Stimulated activated CD4-positive, alpha-beta T cell treated with anti-CD3 and anti-CD28 coated beads, Interleukin-2, amount 100 ng/mL, for 24 hours (primary cell): ENCODE measurements around the gene DGKD.
"Not testable (repeated sequence)": the region's sequence is repeated elsewhere in the genome, so short reads cannot be mapped to it uniquely, and the experiment has no call there.

Source experiments
- DNase-seq, 2 donors: peaks; one replicate each; pipeline ENCODE4 v3.0.0-alpha.2; 2020

Gene DGKD, protein sequence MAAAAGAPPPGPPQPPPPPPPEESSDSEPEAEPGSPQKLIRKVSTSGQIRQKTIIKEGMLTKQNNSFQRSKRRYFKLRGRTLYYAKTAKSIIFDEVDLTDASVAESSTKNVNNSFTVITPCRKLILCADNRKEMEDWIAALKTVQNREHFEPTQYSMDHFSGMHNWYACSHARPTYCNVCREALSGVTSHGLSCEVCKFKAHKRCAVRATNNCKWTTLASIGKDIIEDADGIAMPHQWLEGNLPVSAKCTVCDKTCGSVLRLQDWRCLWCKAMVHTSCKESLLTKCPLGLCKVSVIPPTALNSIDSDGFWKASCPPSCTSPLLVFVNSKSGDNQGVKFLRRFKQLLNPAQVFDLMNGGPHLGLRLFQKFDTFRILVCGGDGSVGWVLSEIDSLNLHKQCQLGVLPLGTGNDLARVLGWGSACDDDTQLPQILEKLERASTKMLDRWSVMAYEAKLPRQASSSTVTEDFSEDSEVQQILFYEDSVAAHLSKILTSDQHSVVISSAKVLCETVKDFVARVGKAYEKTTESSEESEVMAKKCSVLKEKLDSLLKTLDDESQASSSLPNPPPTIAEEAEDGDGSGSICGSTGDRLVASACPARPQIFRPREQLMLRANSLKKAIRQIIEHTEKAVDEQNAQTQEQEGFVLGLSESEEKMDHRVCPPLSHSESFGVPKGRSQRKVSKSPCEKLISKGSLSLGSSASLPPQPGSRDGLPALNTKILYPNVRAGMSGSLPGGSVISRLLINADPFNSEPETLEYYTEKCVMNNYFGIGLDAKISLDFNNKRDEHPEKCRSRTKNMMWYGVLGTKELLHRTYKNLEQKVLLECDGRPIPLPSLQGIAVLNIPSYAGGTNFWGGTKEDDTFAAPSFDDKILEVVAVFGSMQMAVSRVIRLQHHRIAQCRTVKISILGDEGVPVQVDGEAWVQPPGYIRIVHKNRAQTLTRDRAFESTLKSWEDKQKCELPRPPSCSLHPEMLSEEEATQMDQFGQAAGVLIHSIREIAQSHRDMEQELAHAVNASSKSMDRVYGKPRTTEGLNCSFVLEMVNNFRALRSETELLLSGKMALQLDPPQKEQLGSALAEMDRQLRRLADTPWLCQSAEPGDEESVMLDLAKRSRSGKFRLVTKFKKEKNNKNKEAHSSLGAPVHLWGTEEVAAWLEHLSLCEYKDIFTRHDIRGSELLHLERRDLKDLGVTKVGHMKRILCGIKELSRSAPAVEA

DNA sequence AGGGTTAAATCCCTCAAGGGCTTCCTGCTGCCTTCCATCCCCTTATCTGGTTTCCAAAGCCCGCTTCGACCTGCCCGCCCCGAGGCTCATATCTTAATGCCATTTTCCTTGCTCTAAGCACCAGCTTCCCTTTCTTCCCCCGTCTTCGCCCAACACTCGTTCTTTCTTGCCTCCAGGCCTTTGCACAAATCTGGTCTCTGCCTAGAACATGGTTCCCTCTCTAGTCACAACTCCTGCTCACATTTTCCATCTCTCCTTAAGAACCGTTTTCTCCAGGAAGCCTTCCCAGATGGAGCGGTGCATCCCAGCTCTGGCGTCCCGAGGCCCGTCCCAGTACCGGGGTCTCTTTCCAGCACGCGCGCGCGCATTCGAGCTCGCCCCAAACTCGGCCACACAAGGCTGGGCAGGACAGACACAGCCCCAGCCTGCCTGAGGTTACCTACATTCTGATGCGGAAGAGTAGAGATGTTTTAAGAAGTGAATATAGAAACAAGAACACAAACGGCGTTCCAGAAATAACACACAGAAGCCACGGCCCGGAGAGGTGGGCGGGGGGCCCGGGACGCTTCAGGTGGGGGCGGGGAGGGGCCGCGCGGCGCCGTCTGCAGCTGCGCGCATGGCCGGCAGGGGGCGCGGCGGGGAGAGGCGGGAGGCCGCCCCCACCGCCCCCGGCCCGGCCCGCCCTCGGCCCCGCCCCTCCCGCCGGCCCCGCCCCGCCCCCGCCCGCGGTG is at the start of gene DGKD:
DGKD (plus strand) TSS at position 726 of the 731 bp plus-strand sequence. CDS start 25 bp downstream, outside the sequence.
- peak; percentile 75 to 77 for DNase-seq

DNA sequence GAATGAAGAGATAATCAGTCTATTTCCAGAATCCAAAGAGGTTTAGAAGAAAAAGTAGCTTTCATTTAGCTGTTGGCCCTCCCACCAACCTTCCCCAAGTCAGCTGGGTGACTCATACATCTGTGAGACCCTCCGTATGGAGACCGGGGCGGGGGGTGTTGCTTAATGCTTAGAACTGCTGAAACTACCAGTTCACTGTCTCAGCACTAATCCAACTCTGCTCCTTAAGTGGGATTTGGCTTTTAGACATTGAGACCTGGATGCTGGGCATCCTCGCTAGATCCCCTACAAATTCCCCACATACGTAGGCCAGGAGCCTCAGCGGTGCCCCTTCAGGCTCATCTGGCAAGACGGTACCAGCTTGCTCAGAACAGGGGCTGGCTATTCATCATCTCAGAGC is 46.7 kb upstream of the DGKD start, which contains the start of gene SAG:
SAG (plus strand) TSS at position 252 of the 400 bp plus-strand sequence. CDS start 1,374 bp downstream, outside the sequence.
- no peak for DNase-seq

DNA sequence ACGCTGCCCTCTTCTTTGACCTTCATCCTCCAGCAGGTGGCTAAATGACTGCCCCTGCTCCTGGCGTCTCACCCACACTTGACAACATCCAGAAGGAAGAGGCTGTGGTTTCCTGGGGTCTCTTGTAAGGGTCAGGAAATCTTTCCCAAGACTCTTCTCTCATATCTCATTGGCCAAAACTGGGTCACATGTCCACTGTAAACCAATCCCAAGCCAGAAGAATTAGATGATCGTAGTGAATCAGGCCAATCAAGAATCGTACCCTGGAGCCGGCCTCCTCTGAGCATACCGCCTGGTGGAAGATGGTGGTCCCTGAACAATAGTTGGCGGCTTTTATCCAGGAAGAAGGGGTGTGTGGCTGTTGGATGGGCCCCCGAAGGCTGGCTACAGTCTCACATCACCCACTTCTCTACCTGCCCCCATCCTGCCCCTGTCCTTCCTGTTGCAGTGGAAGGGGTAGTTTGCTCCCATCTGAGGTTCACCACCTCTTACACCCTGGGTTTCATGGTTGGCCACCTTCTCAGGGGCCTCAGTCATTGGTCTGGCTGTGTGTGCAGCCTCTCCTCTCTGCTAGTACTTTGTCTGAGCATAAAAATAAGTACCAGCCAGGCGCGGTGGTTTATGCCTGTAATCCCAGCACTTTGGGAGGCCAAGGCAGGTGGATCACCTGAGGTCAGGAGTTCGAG is 42.9 kb upstream of the DGKD start:
- no peak for DNase-seq

DNA sequence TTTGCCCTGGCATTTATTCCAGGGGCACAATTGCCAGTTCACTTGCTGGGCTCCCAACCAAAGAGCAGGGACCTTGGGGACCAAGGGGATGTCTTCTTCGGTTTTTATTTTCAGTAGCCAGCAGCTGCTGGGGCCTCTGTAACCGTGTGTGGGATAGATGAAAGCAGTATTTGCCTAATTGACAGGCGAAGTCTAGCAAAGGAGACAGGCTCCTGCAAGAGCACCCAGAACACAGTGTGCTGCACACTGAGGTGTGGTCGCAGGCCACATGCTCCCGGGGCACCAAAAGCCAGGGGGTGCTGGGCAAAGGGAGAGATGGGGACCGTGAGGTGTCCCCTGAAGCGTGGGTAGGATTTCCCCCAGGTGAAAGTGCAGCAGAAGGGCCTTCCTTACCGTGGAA is 41.4 kb upstream of the DGKD start:
- DNase-seq = no peak

DNA sequence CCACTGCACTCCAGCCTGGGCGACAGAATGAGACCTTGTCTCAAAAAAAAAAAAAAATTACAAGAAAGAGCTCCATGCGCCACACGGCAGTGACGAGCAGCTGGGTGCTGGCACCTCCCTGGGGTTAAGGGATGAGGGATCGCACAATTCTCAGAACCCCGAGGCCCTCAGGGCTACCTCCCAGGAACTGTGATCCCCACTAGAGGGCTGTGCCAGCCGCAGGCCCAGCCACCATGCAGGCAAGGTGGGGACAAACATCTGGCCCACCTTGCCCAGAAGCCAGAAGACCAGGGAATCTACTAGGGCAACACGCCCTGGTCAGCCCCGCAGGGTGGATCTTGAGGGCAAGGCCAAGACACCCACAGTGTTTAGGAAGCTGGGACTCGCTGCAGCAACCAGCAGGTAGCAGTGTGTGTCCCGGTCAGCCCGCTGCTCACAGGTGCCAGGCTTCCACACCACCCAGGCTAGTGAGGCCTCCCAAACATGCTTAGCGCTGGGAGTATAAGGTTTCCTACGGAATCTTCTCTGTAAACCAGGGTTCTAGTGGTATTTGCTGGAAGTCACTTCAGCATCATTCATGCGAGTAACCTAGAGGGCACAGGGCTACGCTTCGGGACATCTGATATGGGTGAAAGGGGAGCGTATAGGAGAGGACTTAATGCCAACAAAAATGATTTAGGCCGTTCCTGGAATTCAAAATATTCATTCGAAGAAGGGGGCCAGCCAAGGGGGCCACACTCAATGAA is 39.9 kb upstream of the DGKD start:
- no peak for DNase-seq

DNA sequence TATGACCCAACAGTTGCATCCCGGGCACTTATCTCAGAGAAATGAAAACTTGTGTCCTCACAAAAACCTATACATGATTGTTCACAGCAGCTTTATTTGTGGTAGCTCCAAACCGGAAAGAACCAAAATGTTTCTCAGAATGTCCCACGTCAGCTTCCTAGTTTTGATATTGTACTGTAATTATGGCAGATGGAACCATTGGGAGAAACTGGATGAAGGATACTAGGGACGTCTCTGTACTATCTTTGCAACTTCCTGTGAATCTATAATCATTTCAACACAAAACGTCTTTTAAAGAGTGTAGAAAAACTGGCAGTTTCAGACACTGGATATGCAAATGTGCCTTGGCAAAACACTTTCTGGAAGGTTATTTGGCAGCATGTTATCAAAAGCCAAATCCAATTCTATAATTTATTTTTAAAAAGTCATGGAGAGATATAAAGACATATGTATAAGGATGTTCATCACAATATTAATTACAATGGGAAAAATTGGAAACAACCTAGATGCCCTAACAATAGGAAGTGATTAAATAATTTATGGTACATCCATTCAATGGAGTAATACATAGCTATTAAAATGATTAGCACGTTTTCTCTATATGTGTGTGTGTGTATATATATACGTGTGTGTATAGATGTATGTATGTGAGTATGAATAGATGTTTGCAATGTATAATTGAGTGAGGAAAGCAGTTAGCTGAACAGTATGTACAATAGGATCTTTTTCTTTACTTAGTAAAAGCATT is 36.9 kb upstream of the DGKD start:
- no peak for DNase-seq

DNA sequence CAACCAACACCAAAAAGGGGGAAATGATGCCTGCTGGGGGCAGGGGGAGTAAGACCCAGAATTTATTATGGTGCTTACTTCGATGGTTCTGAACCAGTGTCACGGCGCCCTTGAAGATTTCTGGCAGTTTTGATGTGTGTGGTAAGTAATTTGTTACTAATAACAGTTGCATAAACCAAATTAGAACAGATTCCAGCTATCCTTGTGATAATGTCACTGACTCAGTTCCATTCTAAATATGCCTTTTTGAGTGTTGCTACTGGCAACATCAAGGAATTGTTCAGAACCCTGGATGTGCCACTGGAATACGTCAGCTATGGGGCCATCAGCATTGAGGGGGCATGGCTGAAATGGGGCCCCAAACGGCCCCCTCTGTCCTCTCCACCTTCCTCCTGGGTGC is 35.0 kb upstream of the DGKD start:
- no peak for DNase-seq

DNA sequence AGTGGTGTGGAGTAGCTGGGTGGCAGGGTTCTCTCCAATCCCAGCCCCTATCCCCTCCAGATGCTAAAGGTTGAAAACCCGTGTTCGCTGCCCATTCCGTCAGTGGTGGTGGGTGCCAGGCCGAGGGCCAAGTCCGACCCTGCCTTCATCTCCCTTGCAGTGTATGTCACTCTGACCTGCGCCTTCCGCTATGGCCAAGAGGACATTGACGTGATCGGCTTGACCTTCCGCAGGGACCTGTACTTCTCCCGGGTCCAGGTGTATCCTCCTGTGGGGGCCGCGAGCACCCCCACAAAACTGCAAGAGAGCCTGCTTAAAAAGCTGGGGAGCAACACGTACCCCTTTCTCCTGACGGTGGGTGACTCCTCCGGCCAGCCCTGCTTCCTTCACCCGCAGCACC is 33.8 kb upstream of the DGKD start:
- no peak for DNase-seq

DNA sequence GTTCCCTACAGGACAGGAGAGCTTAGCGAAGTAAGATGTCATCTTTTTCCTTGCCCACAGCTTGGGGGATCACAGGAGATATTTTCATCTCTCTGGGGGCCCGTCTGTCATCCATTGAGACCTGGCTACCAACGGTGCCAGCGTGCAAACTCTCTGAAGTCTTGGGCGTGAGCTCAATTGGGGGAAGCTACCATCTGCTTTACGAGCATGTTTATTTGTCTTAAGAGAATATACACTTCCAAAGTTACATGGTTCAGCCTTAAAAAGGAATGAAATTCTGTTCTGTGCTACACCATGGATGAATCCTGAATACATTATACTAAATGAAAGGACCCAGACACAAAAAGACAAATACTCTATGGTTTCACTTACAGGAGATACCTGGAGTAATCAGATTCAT is 33.1 kb upstream of the DGKD start:
- DNase-seq = no peak

DNA sequence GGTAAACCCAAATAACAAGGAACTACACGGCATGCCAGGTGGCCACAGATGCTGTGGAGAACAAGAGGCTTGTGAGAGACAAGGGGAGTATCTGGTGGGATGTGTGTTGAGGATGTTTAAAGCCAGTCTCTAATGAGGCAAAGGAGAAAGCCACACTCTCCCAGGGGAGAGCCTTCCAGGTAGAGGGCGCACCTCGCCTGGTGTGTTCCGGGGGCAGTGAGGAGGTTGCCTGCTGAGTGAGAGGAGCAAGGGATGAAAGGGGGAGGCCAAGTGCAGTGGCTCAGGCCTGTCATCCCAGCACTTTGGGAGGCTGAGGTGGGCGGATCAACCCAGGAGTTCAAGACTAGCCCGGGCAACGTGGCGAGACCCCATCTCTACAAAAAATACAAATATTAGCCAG is 30.4 kb upstream of the DGKD start:
- no peak for DNase-seq

DNA sequence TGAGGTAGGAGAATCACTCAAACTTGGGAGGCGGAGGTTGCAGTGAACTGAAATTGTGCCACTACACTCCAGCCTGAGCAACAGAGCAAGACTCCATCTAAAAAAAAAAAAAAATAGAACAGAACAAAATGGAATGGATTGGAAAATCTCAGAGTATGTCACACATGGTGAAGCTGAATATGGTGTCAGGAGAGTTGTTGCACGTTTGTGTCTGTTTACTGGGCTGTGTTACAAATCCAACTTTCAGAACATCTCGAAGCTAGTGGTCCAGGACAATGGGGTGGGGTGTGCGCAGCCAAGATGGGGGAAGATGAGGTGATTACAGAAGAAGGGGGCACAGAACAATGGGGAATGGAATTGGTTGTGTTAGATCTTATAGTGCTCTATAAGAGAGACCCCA is 29.0 kb upstream of the DGKD start:
- no peak for DNase-seq

DNA sequence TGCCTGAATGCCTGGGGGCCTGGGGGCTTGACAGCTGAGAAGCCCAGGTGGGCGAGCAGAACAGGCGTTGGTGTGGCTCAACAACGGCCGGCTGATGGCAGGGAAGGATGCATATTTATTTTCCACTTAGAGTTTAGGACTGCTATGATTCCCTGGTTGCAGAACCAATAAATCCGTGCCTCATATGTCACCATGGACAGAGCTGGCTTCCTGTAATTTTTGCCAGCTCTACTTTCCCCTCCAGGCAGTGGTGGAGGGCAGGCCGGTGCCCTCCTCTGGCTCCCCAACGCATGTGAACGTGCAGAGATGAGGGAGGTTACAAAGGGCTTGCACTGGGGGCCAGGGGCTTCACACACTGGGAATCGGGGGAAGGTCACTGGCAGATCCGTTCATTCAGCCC is 28.5 kb upstream of the DGKD start:
- DNase-seq = no peak

DNA sequence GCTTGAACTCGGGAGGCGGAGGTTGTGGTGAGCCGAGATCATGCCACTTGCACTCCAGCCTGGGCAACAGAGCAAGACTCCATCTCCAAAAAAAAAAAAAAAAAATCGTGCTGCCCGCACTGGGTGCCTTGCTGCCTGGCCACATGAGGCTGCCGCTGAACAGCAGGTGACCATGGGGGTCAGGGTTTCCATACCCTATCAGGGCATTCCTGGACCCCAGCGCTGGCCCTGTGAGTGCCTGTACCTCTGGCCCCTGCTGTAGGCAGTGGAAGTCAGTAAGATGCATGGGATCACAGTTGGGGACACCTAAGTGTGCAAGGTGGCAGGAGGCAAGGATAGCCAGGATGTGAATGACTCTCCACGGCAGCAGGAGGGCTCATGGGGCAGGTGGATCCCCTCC is 27.8 kb upstream of the DGKD start:
- no peak for DNase-seq

DNA sequence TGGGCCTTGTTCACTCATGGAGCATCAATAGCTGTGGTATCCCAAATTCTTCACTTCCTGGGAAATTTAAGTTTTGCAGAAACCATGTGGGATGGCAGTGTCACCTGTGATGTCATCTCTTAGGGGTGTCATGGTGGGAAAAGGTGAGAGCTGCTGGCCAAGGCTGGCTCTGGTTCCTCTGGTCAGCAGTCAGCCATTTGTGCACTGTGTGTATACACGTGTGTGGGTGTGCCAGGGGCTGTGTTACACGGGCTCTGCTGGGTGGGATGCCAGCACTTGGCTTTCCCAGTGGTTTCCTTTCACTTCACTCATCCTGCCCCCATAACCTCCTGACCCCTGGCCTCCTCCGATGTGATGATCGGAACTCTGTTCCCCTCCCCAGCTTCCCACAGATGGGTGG is 25.4 kb upstream of the DGKD start:
- DNase-seq = no peak

DNA sequence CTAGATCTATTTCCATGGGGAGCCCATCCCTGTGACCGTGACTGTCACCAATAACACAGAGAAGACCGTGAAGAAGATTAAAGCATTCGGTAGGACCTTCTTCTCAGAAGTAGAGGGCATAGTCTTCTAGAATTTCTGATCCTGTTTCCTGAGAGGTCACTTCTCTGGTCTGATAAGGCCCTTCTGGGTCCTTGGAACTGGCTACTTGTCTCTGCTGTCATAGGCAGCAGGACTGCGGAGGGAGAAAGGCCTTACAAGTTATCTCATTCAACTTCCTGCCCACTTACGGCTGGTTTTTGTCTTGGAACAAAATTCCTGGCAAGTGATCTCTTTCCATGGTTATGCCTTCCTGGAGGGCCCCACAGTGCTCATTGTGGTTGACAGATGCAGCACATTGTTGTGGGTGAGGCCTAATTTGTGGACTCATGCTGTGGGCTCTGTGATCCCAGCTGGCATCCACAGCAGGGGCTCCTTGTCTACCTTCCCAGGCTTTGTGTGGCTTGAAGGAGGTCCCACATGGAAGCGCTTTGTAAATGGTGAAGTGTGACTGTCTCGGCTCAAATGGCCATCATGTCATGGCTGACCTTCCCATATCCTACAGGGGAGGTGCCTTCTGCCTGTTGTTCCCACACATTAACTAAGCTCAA is 24.7 kb upstream of the DGKD start:
- no peak for DNase-seq

DNA sequence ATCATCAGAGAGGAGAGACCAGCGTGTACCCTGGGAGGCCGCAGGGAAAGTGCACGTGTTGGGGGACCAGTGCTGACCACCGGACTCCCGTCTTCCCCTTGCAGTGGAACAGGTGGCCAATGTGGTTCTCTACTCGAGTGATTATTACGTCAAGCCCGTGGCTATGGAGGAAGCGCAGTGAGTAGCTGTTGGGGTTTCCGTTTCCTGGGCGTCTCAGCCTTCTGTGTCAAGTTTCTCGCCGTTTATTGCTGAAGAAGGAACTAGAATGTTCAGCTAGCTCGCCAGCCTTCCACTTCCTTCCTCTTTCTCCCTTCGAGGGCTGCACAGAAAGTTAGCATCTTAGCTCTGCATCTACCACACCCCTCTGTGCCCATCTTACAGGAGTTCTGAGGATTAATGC is 22.8 kb upstream of the DGKD start:
- peak; percentile 49 to 67 for DNase-seq

DNA sequence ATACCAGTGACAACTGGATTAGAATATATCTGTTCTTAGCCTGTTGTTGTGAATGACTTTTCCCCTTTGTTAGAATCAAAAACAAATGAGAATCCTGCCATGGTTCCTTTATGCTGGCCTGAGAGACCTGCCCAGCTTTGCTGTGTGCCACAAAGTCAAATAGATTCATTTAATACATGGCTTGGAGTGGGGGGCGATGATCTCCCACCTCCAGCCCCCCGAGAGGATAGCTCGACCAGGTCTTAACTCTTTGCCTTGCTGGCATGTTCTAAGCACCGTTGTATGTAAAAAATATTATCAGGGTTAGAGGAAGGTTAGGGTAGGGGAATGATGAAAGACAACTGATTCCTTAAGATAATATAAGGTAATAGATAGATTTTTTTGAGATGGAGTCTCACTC is 22.2 kb upstream of the DGKD start:
- no peak for DNase-seq

DNA sequence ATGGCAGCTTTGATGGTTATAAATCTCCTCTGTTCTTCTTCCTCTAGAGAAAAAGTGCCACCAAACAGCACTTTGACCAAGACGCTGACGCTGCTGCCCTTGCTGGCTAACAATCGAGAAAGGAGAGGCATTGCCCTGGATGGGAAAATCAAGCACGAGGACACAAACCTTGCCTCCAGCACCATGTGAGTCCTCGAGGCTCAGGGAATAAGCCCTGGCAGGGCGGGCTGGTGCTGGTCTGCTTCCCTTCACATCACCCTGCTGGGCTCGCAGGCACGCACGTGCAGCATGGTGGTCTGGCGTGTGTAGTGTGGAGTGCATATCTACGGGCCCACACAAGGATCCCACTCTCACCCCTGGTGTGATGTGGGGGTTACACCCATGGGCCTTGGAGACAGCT is 19.4 kb upstream of the DGKD start:
- no peak for DNase-seq

DNA sequence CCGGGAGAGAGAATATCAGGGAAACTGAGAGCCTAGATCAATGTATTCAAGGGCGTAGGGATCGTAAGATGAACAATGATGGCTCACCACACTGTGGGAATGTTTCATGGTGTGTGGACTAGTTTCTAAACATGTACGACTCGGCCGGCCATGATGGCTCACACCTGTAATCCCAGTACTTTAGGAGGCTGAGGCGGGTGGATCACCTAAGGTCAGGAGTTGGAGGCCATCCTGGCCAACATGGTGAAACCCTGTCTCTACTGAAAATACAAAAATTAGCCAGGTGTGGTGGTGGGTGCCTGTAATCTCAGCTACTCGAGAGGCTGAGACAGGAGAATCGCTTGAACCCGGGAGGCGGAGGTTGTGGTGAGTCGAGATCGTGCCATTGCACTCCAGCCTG is 18.2 kb upstream of the DGKD start:
- not testable (repeated sequence) for DNase-seq

DNA sequence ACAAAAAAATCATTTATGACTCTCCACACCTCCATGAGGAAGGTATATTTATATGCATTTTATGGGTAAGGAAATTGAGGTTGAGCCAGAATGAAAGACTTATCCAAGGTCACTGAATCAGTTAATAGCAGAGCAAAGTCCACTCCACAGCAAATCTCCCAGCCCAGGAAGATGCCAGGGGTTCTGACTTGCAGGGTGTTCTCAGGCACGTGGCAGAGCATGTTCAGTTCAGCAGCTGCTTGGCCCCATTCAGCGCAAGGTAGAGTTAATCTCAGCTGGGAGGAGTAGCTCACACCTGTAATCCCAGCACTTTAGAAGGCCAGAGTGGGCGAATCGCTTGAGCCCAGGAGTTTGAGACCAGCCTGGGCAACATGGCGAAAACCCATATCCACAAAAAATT is 17.8 kb upstream of the DGKD start:
- DNase-seq = no peak
